OCI-LY7 (cell line): ENCODE measurements around the gene NRAP.

ENCODE experiments used
- CTCF ChIP-seq: fragments of 200-600 bp; sonication (generic); conservative IDR thresholded peaks from 2 replicates; pipeline ENCODE4 v1.5.1; 2014; ENCODE audit warnings: mild to moderate bottlenecking, antibody characterized with exemption, low read length, moderate library complexity, mixed read lengths
- EZH2phosphoT487 ChIP-seq: fragments of 200-600 bp; sonication (generic); IDR thresholded peaks from 2 replicates; pipeline ENCODE4 v1.6.1; 2018; ENCODE audit warnings: low read depth, borderline replicate concordance, mild to moderate bottlenecking, mixed run types, antibody characterized with exemption, low read length, moderate library complexity, mixed read lengths

- no peak for TF ChIP-seq CTCF
- TF ChIP-seq EZH2phosphoT487: no peak
Measured at GRCh38 chr10:113594652-113595051, 69.2 kb downstream of the NRAP start.
